DND-41 (cell line): ENCODE measurements around the gene CTBP2.

Experiments used
- ATAC-seq: fragments of 200-7000 bp; cut with Tn5 transposase; 3 replicates; pipeline ENCODE4 v1.9.1; 2021; ENCODE audit warnings: low read depth; ENCODE audit not compliant: insufficient read depth
- DNase-seq: peaks from one replicate; pipeline ENCODE4 v3.0.0-alpha.2; 2020
- H2AFZ ChIP-seq: 2 replicates; pipeline ENCODE4 v1.6.0; 2012; ENCODE audit warnings: low read depth, low read length
- H3K27ac ChIP-seq: 2 replicates; pipeline ENCODE4 v1.5.1; 2012; ENCODE audit warnings: low read length, inconsistent platforms
- H3K27me3 ChIP-seq: fragments of 200-600 bp; sonication (generic); 2 replicates; pipeline ENCODE4 v1.6.0; 2012; ENCODE audit warnings: low read length, mild to moderate bottlenecking, inconsistent platforms; ENCODE audit not compliant: insufficient read depth, poor library complexity
- H3K36me3 ChIP-seq: 2 replicates; pipeline ENCODE4 v1.5.1; 2012; ENCODE audit warnings: low read length, inconsistent platforms; ENCODE audit not compliant: insufficient read depth
- H3K4me1 ChIP-seq: 2 replicates; pipeline ENCODE4 v1.5.1; 2012; ENCODE audit warnings: mild to moderate bottlenecking, low read length; ENCODE audit not compliant: insufficient read depth
- H3K4me2 ChIP-seq: 2 replicates; pipeline ENCODE4 v1.6.0; 2012; ENCODE audit warnings: mild to moderate bottlenecking, moderate library complexity, low read length, inconsistent platforms; ENCODE audit not compliant: insufficient read depth
- H3K4me3 ChIP-seq, 2 experiments: fragments of 200-600 bp in 1 of 2; shearing (Covaris generic) in 1 of 2; 2 replicates each; pipeline ENCODE4 v1.5.1; 2012 to 2016; ENCODE audit warnings: inconsistent platforms in 2 of 2, low read length in 2 of 2, mild to moderate bottlenecking in 2 of 2, low read depth in 1 of 2, moderate library complexity in 1 of 2
- H3K79me2 ChIP-seq: 2 replicates; pipeline ENCODE4 v1.6.0; 2012; ENCODE audit warnings: low read length, inconsistent platforms; ENCODE audit not compliant: insufficient read depth
- H3K9ac ChIP-seq: 2 replicates; pipeline ENCODE4 v1.6.0; 2012; ENCODE audit warnings: low read depth, mild to moderate bottlenecking, inconsistent platforms, low read length, moderate library complexity
- H3K9me3 ChIP-seq: 2 replicates; pipeline ENCODE4 v1.5.1; 2012; ENCODE audit warnings: low read length, moderate library complexity, mild to moderate bottlenecking, inconsistent platforms; ENCODE audit not compliant: insufficient read depth, severe bottlenecking
- H4K20me1 ChIP-seq: 2 replicates; pipeline ENCODE4 v1.6.0; 2012; ENCODE audit warnings: low read length; ENCODE audit not compliant: insufficient read depth
- EZH2 ChIP-seq: IDR thresholded peaks from 3 replicates; pipeline ENCODE4 v1.6.1; 2012; ENCODE audit warnings: borderline replicate concordance, low read depth, mild to moderate bottlenecking, moderate library complexity, low read length, inconsistent platforms; ENCODE audit not compliant: severe bottlenecking
- TF ChIP-seq, protein P1 (sequence below): IDR thresholded peaks from 2 replicates; pipeline ENCODE4 v1.5.1; 2012; ENCODE audit warnings: borderline replicate concordance, low read length, moderate library complexity, mild to moderate bottlenecking; ENCODE audit not compliant: poor library complexity, severe bottlenecking; ENCODE audit errors: extremely low read depth

CTBP2 gene

GRCh38 chr10:125106586-125106985 lies 53.8 kb downstream of the CTBP2 start:
- Histone ChIP-seq H3K4me3 (no peak overlapping the region), H3K4me1 (no peaks in the 10 kb centered on the region), H3K4me2 (no peak overlapping the region), H4K20me1 (peaks cover 45% of the 10 kb centered on the region), H3K9ac (no peak overlapping the region), H2AFZ (no peak overlapping the region), H3K79me2 (peaks cover 87% of the 10 kb centered on the region), H3K27ac (no peak overlapping the region), H3K27me3 (no peaks in the 10 kb centered on the region), H3K9me3 (no peaks in the 10 kb centered on the region), H3K36me3 (peaks cover 24% of the 10 kb centered on the region)
- TF ChIP-seq, protein P1, sequence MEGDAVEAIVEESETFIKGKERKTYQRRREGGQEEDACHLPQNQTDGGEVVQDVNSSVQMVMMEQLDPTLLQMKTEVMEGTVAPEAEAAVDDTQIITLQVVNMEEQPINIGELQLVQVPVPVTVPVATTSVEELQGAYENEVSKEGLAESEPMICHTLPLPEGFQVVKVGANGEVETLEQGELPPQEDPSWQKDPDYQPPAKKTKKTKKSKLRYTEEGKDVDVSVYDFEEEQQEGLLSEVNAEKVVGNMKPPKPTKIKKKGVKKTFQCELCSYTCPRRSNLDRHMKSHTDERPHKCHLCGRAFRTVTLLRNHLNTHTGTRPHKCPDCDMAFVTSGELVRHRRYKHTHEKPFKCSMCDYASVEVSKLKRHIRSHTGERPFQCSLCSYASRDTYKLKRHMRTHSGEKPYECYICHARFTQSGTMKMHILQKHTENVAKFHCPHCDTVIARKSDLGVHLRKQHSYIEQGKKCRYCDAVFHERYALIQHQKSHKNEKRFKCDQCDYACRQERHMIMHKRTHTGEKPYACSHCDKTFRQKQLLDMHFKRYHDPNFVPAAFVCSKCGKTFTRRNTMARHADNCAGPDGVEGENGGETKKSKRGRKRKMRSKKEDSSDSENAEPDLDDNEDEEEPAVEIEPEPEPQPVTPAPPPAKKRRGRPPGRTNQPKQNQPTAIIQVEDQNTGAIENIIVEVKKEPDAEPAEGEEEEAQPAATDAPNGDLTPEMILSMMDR = no peak
- no peak for TF ChIP-seq EZH2
- DNase-seq (no peak), ATAC-seq (no peak)

DNA sequence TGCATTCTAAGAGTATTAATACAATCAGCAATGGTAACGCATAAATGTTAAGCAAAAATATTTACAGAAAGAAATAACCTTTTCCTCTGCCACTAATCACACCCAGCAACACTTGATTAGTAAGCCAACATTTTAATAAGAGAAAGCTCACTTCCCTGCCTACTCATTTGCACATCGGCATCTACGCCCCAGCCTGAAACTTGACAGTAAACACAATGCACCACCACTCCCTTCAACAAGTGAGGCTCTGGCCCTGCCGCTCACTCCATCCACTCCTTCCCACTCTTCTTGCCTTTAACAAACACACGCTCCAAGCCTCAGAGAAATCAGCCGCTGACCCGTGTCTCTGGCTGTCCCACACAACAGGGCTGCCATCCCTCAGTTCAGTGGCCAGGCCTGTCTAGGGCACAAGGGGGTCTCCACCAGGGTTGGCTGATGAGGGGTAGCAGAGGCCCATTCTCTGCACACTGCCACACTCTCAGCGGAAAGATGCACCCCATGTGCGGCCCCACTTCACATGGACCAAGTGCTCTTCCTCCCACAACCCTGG lies 54.6 kb downstream of the CTBP2 start:
- H3K9me3 ChIP-seq = no peaks in the 10 kb centered on the region
- no peak overlapping the region for H3K4me2 ChIP-seq
- H3K4me1 ChIP-seq = no peaks in the 10 kb centered on the region
- no peak overlapping the region for H3K27ac ChIP-seq
- no peak overlapping the region for H3K4me3 ChIP-seq
- TF ChIP-seq, protein P1 = no peak
- TF ChIP-seq EZH2 = no peak
- H3K79me2 ChIP-seq = peaks cover 86% of the 10 kb centered on the region
- no peak overlapping the region for H3K9ac ChIP-seq
- H3K27me3 ChIP-seq = no peaks in the 10 kb centered on the region
- no peak overlapping the region for H2AFZ ChIP-seq
- H4K20me1 ChIP-seq = peaks cover 51% of the 10 kb centered on the region
- DNase-seq = no peak
- H3K36me3 ChIP-seq = peaks cover 24% of the 10 kb centered on the region
- no peak for ATAC-seq

DNA sequence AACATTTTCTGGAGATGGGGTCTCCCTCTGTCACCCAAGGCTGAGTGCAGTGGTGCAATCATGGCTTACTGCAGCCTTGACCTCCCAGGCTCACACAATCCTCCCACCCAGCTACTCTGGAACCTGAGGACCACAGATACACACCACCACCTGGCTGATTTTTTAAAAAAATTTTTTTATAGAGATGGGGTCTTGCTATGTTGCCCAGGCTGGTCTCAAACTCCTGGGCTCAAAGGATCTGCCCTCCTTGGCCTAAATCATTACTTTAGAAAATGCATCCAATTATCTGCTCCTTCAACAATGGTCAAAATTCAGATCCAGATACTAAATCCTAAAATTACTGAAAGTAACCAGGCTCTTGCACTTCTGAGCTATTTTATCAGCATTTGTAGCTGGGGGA lies 55.2 kb downstream of the CTBP2 start:
- no peaks in the 10 kb centered on the region for H3K9me3 ChIP-seq
- peaks cover 82% of the 10 kb centered on the region for H3K79me2 ChIP-seq
- H3K27me3 ChIP-seq = no peaks in the 10 kb centered on the region
- H3K9ac ChIP-seq = no peak overlapping the region
- no peak overlapping the region for H3K4me3 ChIP-seq
- no peaks in the 10 kb centered on the region for H3K4me1 ChIP-seq
- peaks cover 51% of the 10 kb centered on the region for H4K20me1 ChIP-seq
- no peak overlapping the region for H2AFZ ChIP-seq
- H3K27ac ChIP-seq = no peak overlapping the region
- no peak for ATAC-seq
- DNase-seq = no peak
- no peak for TF ChIP-seq EZH2
- TF ChIP-seq, protein P1 = no peak
- H3K36me3 ChIP-seq = peaks cover 24% of the 10 kb centered on the region
- no peak overlapping the region for H3K4me2 ChIP-seq

- no peak for DNase-seq
- H3K9me3 ChIP-seq = no peaks in the 10 kb centered on the region
- H4K20me1 ChIP-seq = peaks cover 53% of the 10 kb centered on the region
- H3K9ac ChIP-seq = no peak overlapping the region
- H3K27me3 ChIP-seq = no peaks in the 10 kb centered on the region
- H3K4me3 ChIP-seq = no peak overlapping the region
- no peak for ATAC-seq
- no peak overlapping the region for H3K4me2 ChIP-seq
- no peak overlapping the region for H3K27ac ChIP-seq
- H3K4me1 ChIP-seq = no peaks in the 10 kb centered on the region
- H3K79me2 ChIP-seq = peaks cover 81% of the 10 kb centered on the region
- peaks cover 19% of the 10 kb centered on the region for H3K36me3 ChIP-seq
- TF ChIP-seq EZH2 = no peak
- TF ChIP-seq, protein P1 = no peak
- no peak overlapping the region for H2AFZ ChIP-seq
Observed at GRCh38 chr10:125104559-125104958, 55.8 kb downstream of the CTBP2 start.
